HFFc6 (cell line): Measurements from ENCODE around the gene ATIC. TPM values are rescaled to one million over a fixed set of nuclear protein-coding genes. Genes with fewer than 3 reads are reported as not detected.
A peak's percentile ranks its signal among the peaks of the same experiment; 100 is the strongest.

Experiments
- DNase-seq: peaks from one replicate; pipeline ENCODE4 v3.0.0-alpha.2; 2018
- H3K27ac Mint-ChIP-seq: 2 replicates; pipeline ENCODE4 v1.8.0; 2020; ENCODE audit warnings: mild to moderate bottlenecking, mixed read lengths
- H3K27me3 Mint-ChIP-seq: 2 replicates; pipeline ENCODE4 v1.8.0; 2021; ENCODE audit warnings: mild to moderate bottlenecking, moderate library complexity, mixed read lengths; ENCODE audit not compliant: insufficient read depth
- H3K36me3 Mint-ChIP-seq: 2 replicates; pipeline ENCODE4 v1.8.0; 2021; ENCODE audit warnings: low read depth, mixed read lengths
- H3K4me1 Mint-ChIP-seq: 2 replicates; pipeline ENCODE4 v1.8.0; 2020; ENCODE audit warnings: low read depth, mixed read lengths
- H3K4me3 Mint-ChIP-seq: 2 replicates; pipeline ENCODE4 v1.8.0; 2020; ENCODE audit warnings: mild to moderate bottlenecking, moderate library complexity, mixed read lengths
- H3K9me3 Mint-ChIP-seq: 2 replicates; pipeline ENCODE4 v1.8.0; 2020; ENCODE audit warnings: mild to moderate bottlenecking, mixed read lengths
- CTCF ChIP-seq: fragments of 200-600 bp; sonication (generic); IDR thresholded peaks from 2 replicates; pipeline ENCODE4 v1.5.0; 2021; ENCODE audit warnings: antibody characterized with exemption, mild to moderate bottlenecking
- total RNA-seq, 6 experiments: library from RNA; stranded (reverse); fragmentation: NEBNext Ultra II Directional; extraction: Animal tissue kit (Norgen Biotek cat#: 25700); gene quantifications; 2 replicates in 1 of 6; 3 replicates in 5 of 6; pipeline ENCODE4 v1.2.3, GENCODE V29; 2021

Gene ATIC
- total RNA-seq, 6 experiments from 2014 or later = 137 to 156 (median 150) TPM

- Mint-ChIP-seq H3K27ac (0 out of 2 replicates have a peak overlapping the region, but pooled peaks have one; percentile 1), H3K4me3 (no peak overlapping the region), H3K9me3 (no peaks in the 10 kb centered on the region), H3K36me3 (peaks cover 38% of the 10 kb centered on the region), H3K4me1 (peaks cover 35% of the 10 kb centered on the region), H3K27me3 (peaks cover 3% of the 10 kb centered on the region)
- TF ChIP-seq CTCF = no peak
- no peak for DNase-seq
Measured at GRCh38 chr2:215315301-215315700, 3.4 kb downstream of the ATIC start.

DNA sequence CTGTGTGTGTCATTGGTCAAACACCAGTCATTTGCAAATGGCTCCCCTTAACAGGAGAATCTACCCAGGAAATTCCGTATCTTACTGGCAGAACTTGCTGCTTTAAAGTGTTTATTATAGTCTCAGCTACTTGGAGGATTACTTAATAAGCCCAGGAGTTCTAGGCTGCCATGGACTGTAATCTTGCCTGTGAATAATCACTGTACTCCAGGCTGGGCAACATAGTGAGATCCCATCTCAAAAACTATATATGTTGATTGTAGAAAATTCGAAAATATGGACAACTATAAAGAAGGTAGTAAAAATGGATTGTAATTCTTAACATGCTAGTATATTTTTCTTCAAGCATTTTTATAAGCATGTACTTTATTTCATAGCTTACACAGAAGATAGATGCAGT is 4.5 kb downstream of the ATIC start:
- Mint-ChIP-seq H3K4me1 (peaks cover 35% of the 10 kb centered on the region), H3K9me3 (no peaks in the 10 kb centered on the region), H3K27me3 (peaks cover 3% of the 10 kb centered on the region), H3K4me3 (no peak overlapping the region), H3K36me3 (peaks cover 47% of the 10 kb centered on the region), H3K27ac (no peak overlapping the region)
- DNase-seq = no peak
- TF ChIP-seq CTCF = no peak

- Mint-ChIP-seq H3K4me3 (no peak overlapping the region), H3K27me3 (peaks cover 1% of the 10 kb centered on the region; the same call in 1 of the 2 replicates), H3K9me3 (no peaks in the 10 kb centered on the region), H3K36me3 (peaks cover 30% of the 10 kb centered on the region), H3K27ac (no peak overlapping the region), H3K4me1 (peaks cover 27% of the 10 kb centered on the region)
- no peak for DNase-seq
- no peak for TF ChIP-seq CTCF
Measured at GRCh38 chr2:215319500-215319899, 7.6 kb downstream of the ATIC start.

DNA sequence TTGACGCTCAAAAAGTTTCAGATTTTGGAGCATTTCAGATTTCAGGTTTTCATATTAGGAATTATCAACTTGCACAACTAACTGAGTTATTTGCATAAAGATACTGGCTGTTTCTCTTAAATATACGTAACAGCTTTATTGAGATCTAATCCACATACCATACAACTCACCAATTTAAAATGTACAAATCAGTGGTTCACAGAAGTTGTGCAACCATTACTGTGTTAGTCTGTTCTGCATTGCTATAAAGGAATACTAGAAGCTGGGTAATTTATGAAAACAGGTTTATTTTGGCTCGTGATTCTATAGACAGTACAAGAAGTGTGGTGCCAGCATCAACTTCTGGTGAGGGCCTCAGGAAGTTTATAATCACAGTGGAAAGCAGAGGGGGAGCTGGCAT is 8.2 kb downstream of the ATIC start:
- Mint-ChIP-seq H3K27me3 (no peaks in the 10 kb centered on the region), H3K4me1 (peaks cover 27% of the 10 kb centered on the region), H3K27ac (no peak overlapping the region), H3K9me3 (no peaks in the 10 kb centered on the region), H3K4me3 (no peak overlapping the region), H3K36me3 (peaks cover 27% of the 10 kb centered on the region)
- no peak for TF ChIP-seq CTCF
- no peak for DNase-seq

DNA sequence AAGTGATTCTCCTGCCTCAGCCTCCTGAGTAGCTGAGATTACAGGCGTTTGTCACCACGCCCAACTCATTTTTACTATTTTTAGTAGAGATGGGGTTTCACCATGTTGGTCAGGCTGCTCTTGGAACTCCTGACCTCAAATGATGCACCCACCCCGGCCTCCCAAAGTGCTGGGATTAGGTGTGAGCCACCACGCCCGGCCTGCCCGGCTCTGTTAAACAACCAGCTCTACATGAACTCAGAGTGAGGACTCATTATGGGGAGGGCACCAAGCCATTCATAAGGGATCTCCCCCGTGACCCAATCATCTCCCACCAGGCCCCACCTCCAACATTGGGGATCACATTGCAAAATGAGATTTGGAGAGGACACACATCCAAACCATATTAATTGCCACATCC is 8.8 kb downstream of the ATIC start:
- Mint-ChIP-seq H3K9me3 (no peaks in the 10 kb centered on the region), H3K36me3 (peaks cover 26% of the 10 kb centered on the region), H3K27me3 (no peaks in the 10 kb centered on the region), H3K4me1 (peaks cover 28% of the 10 kb centered on the region), H3K27ac (no peak overlapping the region), H3K4me3 (no peak overlapping the region)
- TF ChIP-seq CTCF = no peak
- no peak for DNase-seq

GRCh38 chr2:215324811-215325210 is 13.0 kb downstream of the ATIC start:
- Mint-ChIP-seq H3K4me3 (no peak overlapping the region), H3K36me3 (peaks cover 44% of the 10 kb centered on the region)

More at GRCh38 chr2:215324811-215325210, 13.0 kb downstream of the ATIC start:
- DNase-seq = no peak
- Mint-ChIP-seq H3K27ac (no peak overlapping the region), H3K9me3 (no peaks in the 10 kb centered on the region), H3K27me3 (peaks cover 3% of the 10 kb centered on the region), H3K4me1 (peaks cover 49% of the 10 kb centered on the region)
- no peak for TF ChIP-seq CTCF
